NCI-H1048 (cell line): ENCODE results near the gene ESPL1.
"Not testable (repeated sequence)": the region's sequence is repeated elsewhere in the genome, so short reads cannot be mapped to it uniquely, and the experiment has no call there.

Experiments used
- DNase-seq: peaks from one replicate; lab custom pipeline; 2025; lab: John Stamatoyannopoulos, UW

ESPL1 gene

GRCh38 chr12:53258541-53259539 lies 9.3 kb upstream of the ESPL1 start:
- no peak for DNase-seq

- DNase-seq, result no peak
Measured at GRCh38 chr12:53259891-53260290, 8.2 kb upstream of the ESPL1 start.

DNA sequence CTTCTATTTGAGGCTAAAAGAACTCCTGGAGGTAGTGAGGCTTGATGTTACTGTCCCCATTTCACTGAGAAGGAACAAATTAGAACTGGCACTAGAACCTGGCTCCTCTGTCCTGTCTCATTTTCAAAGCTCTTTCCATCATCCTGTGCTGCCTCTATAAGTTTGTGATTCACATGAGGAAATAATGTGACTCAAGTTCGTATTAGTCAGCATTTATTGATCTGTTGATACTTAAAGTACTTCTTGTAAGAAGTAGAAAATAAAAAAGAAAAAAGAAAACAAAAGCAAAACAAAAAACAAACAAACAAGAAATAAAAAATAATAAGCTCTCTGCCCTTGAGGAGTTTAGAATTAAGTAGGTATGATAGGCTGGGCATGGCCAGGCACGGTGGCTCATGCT lies 2.3 kb upstream of the ESPL1 start:
- DNase-seq, result no peak

DNA sequence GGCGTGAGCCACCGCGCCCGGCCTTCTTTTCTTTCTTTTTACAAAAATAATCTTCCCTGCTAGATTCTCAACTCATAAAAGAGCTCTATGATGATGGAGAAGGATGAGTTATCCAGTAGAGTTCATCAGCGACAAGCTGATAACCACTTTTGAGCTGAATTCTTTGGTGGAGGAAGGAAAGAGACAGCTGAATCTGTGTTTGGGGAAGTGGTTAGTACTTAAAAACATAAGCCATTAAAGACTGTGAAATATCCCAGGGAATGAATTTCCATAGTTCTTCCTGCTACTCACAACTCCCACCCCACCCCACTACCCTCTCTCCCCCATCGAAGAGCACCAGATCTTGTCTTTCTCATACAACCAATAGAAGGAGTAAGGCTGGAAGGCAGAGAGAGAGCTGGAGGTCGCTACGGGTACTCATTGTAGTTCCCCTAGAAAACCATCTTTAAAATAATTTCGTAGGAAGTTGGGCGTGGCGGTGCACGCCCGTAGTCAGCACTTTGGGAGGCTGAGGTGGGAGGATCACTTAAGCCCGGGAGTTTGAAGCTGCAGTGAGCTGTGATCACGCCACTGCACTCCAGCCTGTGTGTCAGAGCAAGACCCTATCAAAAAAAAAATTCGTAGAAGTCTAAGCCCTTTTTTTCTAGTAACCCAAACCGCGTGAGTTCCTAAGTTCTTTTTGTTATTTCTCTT lies 647 bp upstream of the ESPL1 start:
- no peak for DNase-seq

DNA sequence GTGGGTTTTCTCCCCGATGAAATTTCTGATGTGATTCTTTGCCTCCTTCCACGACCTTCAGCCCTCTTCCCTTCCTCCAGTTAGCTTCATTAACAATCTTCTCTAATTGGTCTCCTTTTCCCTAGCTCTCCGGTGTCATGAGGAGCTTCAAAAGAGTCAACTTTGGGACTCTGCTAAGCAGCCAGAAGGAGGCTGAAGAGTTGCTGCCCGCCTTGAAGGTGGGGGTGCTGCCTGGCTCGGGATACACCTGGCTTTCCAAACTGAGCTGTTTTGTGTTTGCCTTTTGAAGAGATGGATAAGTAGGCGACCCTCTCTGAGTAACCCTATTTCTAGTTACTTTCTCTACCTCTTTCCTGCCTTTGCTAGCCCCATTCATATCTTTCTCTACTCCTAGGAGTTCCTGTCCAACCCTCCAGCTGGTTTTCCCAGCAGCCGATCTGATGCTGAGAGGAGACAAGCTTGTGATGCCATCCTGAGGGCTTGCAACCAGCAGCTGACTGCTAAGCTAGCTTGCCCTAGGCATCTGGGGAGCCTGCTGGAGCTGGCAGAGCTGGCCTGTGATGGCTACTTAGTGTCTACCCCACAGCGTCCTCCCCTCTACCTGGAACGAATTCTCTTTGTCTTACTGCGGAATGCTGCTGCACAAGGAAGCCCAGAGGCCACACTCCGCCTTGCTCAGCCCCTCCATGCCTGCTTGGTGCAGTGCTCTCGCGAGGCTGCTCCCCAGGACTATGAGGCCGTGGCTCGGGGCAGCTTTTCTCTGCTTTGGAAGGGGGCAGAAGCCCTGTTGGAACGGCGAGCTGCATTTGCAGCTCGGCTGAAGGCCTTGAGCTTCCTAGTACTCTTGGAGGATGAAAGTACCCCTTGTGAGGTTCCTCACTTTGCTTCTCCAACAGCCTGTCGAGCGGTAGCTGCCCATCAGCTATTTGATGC lies 797 bp downstream of the ESPL1 start:
- DNase-seq, result no peak

DNA sequence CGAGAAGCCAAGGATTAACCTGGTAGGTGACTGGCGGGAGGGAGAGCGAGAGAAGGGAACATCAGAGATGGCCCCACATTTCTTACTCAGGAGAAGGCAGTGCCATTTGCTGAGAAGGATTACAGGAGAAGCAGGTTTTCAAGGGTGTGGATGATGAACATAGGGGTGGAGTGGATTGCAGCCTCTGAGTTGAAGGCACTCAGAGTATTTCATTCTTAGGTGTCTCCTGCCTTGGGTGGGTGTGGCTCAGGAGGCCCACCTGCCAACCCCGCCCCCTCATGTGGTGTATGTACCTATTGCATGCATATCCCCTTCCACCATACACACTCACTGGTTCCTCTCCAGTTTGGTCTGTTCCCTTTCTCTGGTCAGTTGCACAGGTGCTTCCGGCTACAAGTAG lies 6.3 kb downstream of the ESPL1 start:
- DNase-seq, result no peak

DNA sequence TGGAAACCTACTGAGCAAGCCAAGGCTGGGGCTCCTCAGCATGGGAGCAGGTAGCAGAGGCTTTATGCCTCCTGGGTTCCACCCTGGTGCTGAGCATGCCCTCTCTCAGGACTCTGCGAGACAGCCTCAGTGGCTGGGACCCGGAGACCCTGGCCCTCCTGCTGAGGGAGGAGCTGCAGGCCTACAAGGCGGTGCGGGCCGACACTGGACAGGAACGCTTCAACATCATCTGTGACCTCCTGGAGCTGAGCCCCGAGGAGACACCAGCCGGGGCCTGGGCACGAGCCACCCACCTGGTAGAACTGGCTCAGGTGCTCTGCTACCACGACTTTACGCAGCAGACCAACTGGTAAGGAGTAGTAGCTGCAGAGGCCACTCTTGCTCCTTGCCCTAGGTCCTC lies 8.4 kb downstream of the ESPL1 start:
- no peak for DNase-seq

DNA sequence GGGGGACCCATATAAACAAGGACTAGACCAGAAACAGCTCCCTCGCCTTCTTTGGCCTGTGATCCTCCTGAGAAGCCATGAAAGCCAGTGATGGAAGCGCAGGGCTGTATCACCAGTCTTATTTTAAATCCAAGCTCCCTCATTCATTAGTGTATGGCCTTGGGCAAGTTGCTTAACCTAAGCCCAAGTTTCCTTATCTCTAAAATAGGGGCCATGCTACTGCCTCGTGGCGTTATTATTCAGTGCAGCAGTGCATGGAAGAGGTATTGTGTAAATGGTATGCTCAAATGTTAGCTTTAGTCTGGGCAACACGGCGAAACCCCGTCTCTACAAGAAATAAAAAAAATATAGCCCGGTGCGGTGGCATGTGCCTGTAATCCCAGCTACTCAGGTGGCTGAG lies 9.9 kb downstream of the ESPL1 start:
- DNase-seq, result no peak

GRCh38 chr12:53279283-53279869 lies 11.3 kb downstream of the ESPL1 start:
- no peak for DNase-seq

DNA sequence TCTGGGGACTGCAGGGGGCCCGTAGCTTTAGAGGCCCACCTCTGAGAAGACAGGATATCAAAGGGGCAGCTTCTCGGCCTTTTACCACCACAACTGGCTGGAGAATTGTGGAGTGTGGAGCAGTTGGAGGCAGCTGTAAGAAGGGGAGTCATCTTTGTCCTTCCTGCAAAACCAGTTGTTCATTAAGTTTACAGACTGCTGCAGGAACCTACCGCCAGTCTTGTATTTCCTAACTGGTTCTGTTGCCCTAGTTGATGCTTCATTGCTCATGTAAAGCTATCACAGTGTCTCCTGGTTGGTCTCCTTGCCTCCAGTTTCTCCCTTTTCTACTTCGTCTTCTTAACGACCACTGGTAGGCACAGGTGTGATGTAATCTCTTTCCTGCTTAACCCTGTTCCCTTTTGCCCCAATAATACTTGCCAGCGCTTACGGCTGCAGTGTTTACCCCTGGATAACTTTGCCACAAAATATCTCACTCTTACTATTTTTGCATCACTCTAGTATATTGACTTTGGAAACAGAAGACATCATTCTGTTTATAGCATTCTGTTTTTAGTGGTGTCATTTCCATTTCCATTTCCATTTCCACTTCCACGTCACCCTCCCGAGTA lies 11.9 kb downstream of the ESPL1 start:
- no peak for DNase-seq

DNA sequence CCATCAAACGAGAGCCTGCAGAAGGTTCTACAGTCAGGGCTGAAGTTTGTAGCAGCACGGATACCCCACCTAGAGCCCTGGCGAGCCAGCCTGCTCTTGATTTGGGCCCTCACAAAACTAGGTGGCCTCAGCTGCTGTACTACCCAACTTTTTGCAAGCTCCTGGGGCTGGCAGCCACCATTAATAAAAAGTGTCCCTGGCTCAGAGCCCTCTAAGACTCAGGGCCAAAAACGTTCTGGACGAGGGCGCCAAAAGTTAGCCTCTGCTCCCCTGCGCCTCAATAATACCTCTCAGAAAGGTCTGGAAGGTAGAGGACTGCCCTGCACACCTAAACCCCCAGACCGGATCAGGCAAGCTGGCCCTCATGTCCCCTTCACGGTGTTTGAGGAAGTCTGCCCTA lies 18.3 kb downstream of the ESPL1 start:
- no peak for DNase-seq

DNA sequence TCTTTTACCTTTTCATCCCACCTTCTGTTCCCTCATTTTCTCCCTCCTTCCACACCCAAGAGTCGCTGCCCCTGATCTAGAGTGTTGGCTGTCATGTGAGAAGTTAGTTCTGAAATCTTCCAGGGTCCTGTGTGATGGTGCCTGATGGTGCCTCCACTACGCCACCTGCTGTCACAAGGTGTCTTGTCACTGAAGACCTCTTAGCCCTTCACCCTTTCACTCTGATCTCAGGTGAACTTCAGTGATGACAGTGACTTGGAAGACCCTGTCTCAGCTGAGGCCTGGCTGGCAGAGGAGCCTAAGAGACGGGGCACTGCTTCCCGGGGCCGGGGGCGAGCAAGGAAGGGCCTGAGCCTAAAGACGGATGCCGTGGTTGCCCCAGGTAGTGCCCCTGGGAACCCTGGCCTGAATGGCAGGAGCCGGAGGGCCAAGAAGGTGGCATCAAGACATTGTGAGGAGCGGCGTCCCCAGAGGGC lies 19.7 kb downstream of the ESPL1 start:
- no peak for DNase-seq

DNA sequence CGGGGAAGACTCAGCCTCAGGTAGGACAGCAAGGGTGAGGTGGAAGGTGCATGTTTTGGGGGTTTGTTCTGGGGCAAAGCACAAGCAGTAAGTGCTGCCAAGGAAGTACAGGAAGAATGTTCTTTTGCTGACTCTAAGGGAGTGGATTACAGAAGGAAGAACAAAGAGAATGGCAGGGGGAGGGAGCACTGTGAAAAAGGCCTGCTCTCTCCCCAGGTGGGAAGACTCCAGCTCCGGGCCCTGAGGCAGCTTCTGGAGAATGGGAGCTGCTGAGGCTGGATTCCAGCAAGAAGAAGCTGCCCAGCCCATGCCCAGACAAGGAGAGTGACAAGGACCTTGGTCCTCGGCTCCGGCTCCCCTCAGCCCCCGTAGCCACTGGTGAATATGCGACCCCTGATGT lies 20.2 kb downstream of the ESPL1 start:
- no peak for DNase-seq

DNA sequence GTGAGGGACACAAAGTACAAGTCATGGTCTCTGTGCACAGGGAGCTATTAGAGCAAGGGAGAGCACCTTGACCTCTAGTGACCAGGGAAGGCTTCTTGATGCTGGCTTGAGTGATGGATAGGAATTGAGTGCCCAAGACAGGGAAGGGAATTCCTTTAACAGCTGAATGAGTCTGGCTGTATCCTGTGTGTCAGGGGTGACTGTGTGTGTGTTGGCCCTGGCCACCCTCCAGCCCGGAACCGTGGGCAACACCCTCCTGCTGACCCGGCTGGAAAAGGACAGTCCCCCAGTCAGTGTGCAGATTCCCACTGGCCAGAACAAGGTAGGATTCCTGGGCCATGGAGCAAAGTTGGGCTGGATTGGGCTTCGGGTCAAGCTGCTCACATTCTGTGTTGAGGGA lies 21.8 kb downstream of the ESPL1 start:
- no peak for DNase-seq

- no peak for DNase-seq
Measured at GRCh38 chr12:53290661-53291060, 22.6 kb downstream of the ESPL1 start.

DNA sequence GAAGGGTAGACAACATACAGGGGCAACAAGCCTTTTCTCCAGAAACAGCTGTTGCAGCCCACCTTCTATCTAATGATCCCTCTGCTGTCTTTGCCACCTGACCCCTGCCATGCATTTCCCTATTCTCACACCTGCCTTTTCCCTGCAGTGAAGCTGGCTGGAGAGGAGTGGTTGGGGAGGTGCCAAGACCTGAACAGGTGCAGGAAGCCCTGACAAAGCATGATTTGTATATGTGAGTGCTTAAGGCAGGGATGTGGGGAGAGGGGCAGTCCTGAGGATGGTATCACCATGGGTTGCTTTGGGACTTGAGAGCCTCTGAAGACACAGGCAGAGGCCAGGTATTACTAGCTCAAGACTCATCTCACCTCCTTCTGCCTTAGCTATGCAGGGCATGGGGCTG lies 24.3 kb downstream of the ESPL1 start:
- no peak for DNase-seq

- peak; percentile 71 for DNase-seq
Measured at GRCh38 chr12:53295070-53295890, 27.2 kb downstream of the ESPL1 start, which contains the start of gene PFDN5. PFDN5 (plus strand) TSS chr12:53295542; CDS start chr12:53295568, 26 bp downstream.

- DNase-seq, result no peak
Measured at GRCh38 chr12:53295891-53296219, 27.8 kb downstream of the ESPL1 start.

DNA sequence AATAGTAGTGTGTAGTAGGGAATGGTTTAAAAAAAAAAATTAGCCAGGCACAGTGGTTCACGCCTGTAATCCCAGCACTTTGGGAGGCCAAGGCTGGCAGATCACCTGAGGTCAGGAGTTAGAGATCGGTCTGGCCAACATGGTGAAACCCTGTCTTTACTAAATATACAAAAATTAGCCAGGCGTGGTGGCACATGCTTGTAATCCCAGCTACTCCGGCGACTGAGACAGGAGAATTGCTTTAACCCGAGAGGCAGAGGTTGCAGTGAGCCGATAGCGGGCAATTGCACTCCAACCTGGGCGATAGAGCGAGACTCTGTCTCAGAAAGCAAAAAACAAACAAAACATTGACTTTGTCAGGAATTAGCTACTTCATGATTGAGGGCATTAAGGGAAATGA lies 29.0 kb downstream of the ESPL1 start:
- not testable (repeated sequence) for DNase-seq

GRCh38 chr12:53298164-53298563 lies 30.1 kb downstream of the ESPL1 start:
- no peak for DNase-seq
